SK-N-SH treated with all-trans-retinoic acid at 6 μM for 48 hours (cell line): ENCODE data around the gene C1orf52.

Experiments
- ATAC-seq: fragments of 200-7000 bp; cut with Tn5 transposase; 3 replicates; pipeline ENCODE4 v1.9.1; 2020; ENCODE audit warnings: mild to moderate bottlenecking, moderate library complexity
- ARNTL ChIP-seq: fragments of 450-650 bp; formaldehyde crosslinking; IDR thresholded peaks from 2 replicates; pipeline ENCODE4 v1.5.0; 2020; ENCODE audit warnings: low read depth, mild to moderate bottlenecking, moderate library complexity, borderline replicate concordance
- BACH2 ChIP-seq: fragments of 250-450 bp; sonication (Bioruptor Pico); IDR thresholded peaks from 2 replicates; pipeline ENCODE4 v1.9.0; 2021; ENCODE audit warnings: mild to moderate bottlenecking, borderline replicate concordance
- CSDC2 ChIP-seq: fragments of 250-450 bp; sonication (Bioruptor Pico); IDR thresholded peaks from 2 replicates; pipeline ENCODE4 v1.5.0; 2020; ENCODE audit warnings: mild to moderate bottlenecking, moderate library complexity
- ESRRG ChIP-seq: fragments of 250-450 bp; sonication (Bioruptor Pico); IDR thresholded peaks from 2 replicates; pipeline ENCODE4 v1.6.1; 2021; ENCODE audit warnings: mild to moderate bottlenecking
- ISL1 ChIP-seq: fragments of 250-450 bp; sonication (Bioruptor Pico); IDR thresholded peaks from 2 replicates; pipeline ENCODE4 v2.1.2; 2022; ENCODE audit warnings: mild to moderate bottlenecking, moderate library complexity
- POU6F1 ChIP-seq: fragments of 250-450 bp; sonication (Bioruptor Pico); IDR thresholded peaks from 2 replicates; pipeline ENCODE4 v1.8.0; 2021; ENCODE audit warnings: low read depth, mild to moderate bottlenecking, moderate library complexity, borderline replicate concordance
- PPARA ChIP-seq: fragments of 250-450 bp; sonication (Bioruptor Pico); IDR thresholded peaks from 2 replicates; pipeline ENCODE4 v1.5.0; 2020; ENCODE audit warnings: mild to moderate bottlenecking, borderline replicate concordance
- RARB ChIP-seq: fragments of 250-450 bp; sonication (Bioruptor Pico); IDR thresholded peaks from 2 replicates; pipeline ENCODE4 v1.8.0; 2021; ENCODE audit warnings: mild to moderate bottlenecking, moderate library complexity
- SNAI2 ChIP-seq: fragments of 250-450 bp; sonication (Bioruptor Pico); IDR thresholded peaks from 2 replicates; pipeline ENCODE4 v1.5.0; 2020; ENCODE audit warnings: mild to moderate bottlenecking, moderate library complexity
- TCF4 ChIP-seq: fragments of 250-450 bp; sonication (Bioruptor Pico); IDR thresholded peaks from 2 replicates; pipeline ENCODE4 v1.8.0; 2021; ENCODE audit warnings: mild to moderate bottlenecking, moderate library complexity, borderline replicate concordance
- TOX ChIP-seq: fragments of 250-450 bp; sonication (Bioruptor Pico); IDR thresholded peaks from 2 replicates; pipeline ENCODE4 v1.8.0; 2021; ENCODE audit warnings: mild to moderate bottlenecking, moderate library complexity, borderline replicate concordance
- TSHZ2 ChIP-seq: fragments of 250-450 bp; sonication (Bioruptor Pico); IDR thresholded peaks from 2 replicates; pipeline ENCODE4 v1.5.0; 2020; ENCODE audit warnings: mild to moderate bottlenecking, moderate library complexity
- ZC3H10 ChIP-seq: fragments of 250-450 bp; sonication (Bioruptor Pico); IDR thresholded peaks from 2 replicates; pipeline ENCODE4 v1.5.1; 2021; ENCODE audit warnings: mild to moderate bottlenecking, moderate library complexity
- ZFP3 ChIP-seq: fragments of 250-450 bp; sonication (Bioruptor Pico); IDR thresholded peaks from 2 replicates; pipeline ENCODE4 v1.5.0; 2020; ENCODE audit warnings: mild to moderate bottlenecking, moderate library complexity
- ZFP30 ChIP-seq: fragments of 450-650 bp; formaldehyde crosslinking; IDR thresholded peaks from 2 replicates; pipeline ENCODE4 v1.5.0; 2022; ENCODE audit warnings: mild to moderate bottlenecking, moderate library complexity
- ZNF565 ChIP-seq: fragments of 450-650 bp; formaldehyde crosslinking; conservative IDR thresholded peaks from 2 replicates; pipeline ENCODE4 v1.5.0; 2020; ENCODE audit warnings: low read depth, mild to moderate bottlenecking, moderate library complexity
- ZNF70 ChIP-seq: fragments of 450-650 bp; formaldehyde crosslinking; IDR thresholded peaks from 2 replicates; pipeline ENCODE4 v1.5.0; 2020; ENCODE audit warnings: mild to moderate bottlenecking, moderate library complexity
- ZNF8 ChIP-seq: fragments of 450-650 bp; formaldehyde crosslinking; IDR thresholded peaks from 2 replicates; pipeline ENCODE4 v1.5.0; 2020; ENCODE audit warnings: mild to moderate bottlenecking, moderate library complexity
- TF ChIP-seq, protein P1 (sequence below): fragments of 250-450 bp; sonication (Bioruptor Pico); IDR thresholded peaks from 2 replicates; pipeline ENCODE4 v1.8.0; 2020; ENCODE audit warnings: mild to moderate bottlenecking, moderate library complexity, borderline replicate concordance
- TF ChIP-seq, protein P2 (sequence below): fragments of 250-450 bp; sonication (Bioruptor Pico); IDR thresholded peaks from 2 replicates; pipeline ENCODE4 v1.5.1; 2020; ENCODE audit warnings: low read depth, mild to moderate bottlenecking, moderate library complexity
- TF ChIP-seq, protein P3 (sequence below): fragments of 250-450 bp; sonication (Bioruptor Pico); IDR thresholded peaks from 2 replicates; pipeline ENCODE4 v1.5.1; 2021; ENCODE audit warnings: mild to moderate bottlenecking, moderate library complexity

C1orf52 gene

GRCh38 chr1:85273397-85273796 is 13.9 kb upstream of the C1orf52 start:
- no peak for TF ChIP-seq ZNF70 (CRISPR knock-in tag)
- no peak for TF ChIP-seq TSHZ2 (CRISPR knock-in tag)
- TF ChIP-seq BACH2: no peak
- no peak for TF ChIP-seq ZFP3
- TF ChIP-seq RARB (CRISPR knock-in tag): no peak
- TF ChIP-seq ZNF565 (CRISPR knock-in tag): no peak
- no peak for TF ChIP-seq POU6F1
- TF ChIP-seq PPARA (CRISPR knock-in tag): no peak
- TF ChIP-seq, protein P1, sequence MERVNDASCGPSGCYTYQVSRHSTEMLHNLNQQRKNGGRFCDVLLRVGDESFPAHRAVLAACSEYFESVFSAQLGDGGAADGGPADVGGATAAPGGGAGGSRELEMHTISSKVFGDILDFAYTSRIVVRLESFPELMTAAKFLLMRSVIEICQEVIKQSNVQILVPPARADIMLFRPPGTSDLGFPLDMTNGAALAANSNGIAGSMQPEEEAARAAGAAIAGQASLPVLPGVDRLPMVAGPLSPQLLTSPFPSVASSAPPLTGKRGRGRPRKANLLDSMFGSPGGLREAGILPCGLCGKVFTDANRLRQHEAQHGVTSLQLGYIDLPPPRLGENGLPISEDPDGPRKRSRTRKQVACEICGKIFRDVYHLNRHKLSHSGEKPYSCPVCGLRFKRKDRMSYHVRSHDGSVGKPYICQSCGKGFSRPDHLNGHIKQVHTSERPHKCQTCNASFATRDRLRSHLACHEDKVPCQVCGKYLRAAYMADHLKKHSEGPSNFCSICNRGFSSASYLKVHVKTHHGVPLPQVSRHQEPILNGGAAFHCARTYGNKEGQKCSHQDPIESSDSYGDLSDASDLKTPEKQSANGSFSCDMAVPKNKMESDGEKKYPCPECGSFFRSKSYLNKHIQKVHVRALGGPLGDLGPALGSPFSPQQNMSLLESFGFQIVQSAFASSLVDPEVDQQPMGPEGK: no peak
- no peak for TF ChIP-seq TCF4 (CRISPR knock-in tag)
- TF ChIP-seq, protein P2, sequence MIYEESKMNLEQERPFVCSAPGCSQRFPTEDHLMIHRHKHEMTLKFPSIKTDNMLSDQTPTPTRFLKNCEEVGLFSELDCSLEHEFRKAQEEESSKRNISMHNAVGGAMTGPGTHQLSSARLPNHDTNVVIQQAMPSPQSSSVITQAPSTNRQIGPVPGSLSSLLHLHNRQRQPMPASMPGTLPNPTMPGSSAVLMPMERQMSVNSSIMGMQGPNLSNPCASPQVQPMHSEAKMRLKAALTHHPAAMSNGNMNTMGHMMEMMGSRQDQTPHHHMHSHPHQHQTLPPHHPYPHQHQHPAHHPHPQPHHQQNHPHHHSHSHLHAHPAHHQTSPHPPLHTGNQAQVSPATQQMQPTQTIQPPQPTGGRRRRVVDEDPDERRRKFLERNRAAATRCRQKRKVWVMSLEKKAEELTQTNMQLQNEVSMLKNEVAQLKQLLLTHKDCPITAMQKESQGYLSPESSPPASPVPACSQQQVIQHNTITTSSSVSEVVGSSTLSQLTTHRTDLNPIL (CRISPR knock-in tag): no peak
- TF ChIP-seq ARNTL (CRISPR knock-in tag): no peak
- no peak for TF ChIP-seq TOX (CRISPR knock-in tag)
- no peak for TF ChIP-seq ZFP30 (CRISPR knock-in tag)
- TF ChIP-seq ZC3H10 (CRISPR knock-in tag): no peak
- no peak for TF ChIP-seq SNAI2 (CRISPR knock-in tag)
- ATAC-seq: no peak

DNA sequence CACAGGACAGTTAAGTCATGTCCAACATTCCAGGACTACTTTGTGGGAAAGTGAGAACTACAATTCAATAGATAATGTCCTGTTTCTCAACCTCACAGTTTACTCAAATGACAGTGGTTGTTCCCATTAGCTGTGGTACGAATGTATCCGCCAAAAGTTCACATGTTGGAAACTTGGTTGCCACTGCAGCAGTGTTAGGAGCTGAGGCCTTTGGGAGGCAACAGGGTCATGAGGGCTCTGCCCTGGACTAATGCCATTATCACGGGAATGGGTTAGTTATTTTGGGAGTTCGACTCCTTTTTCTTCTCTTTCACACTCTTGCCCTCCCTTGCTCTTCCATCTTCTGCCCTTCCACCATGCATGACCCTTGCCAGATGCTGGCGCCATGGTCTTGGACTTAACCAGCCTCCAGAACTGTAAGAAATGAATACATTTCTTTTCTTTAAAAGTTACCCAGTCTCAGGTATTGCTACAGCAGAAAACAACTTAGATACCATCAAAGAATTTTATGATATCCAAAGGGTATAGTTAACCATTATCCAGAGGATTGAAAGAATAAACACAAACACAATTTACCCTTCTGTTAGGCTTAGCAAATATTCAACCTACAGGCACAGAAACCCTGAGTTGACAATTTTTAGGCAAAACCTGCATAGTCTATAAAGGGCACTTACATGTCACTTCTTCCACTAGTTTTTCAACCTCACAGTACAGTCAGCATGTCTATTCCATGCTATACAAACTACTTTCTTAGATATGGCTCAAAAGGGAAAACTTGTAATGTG is 9.5 kb upstream of the C1orf52 start:
- ATAC-seq: no peak
- TF ChIP-seq ARNTL (CRISPR knock-in tag) (no peak), POU6F1 (no peak), TOX (CRISPR knock-in tag) (no peak), TCF4 (CRISPR knock-in tag) (no peak), PPARA (CRISPR knock-in tag) (no peak)
- TF ChIP-seq, protein P1: no peak

DNA sequence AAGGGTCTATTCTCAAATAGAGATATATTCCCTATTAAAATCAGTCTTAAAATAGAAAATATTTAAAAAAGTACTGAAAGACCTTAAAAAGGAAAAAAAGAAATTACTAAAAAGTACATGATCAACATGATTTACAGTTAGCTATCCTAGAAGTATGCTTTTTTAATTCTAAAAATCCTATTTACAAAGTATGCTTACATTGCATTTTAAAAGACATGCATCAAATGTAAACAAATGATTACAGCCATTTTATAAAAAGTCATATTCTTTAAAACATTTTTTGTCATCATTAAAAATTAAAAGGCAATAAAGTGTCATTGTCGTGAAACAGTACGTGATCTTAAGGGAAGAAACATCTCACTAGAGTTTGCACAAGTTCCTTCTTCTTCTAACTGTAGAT is 7.9 kb upstream of the C1orf52 start:
- TF ChIP-seq ZFP3: no peak
- TF ChIP-seq CSDC2 (CRISPR knock-in tag): no peak
- TF ChIP-seq TOX (CRISPR knock-in tag): no peak
- no peak for TF ChIP-seq TSHZ2 (CRISPR knock-in tag)
- no peak for TF ChIP-seq TCF4 (CRISPR knock-in tag)
- no peak for TF ChIP-seq ZNF70 (CRISPR knock-in tag)
- TF ChIP-seq ESRRG (CRISPR knock-in tag): no peak
- TF ChIP-seq ISL1 (CRISPR knock-in tag): no peak
- no peak for TF ChIP-seq ZNF8
- TF ChIP-seq, protein P3, sequence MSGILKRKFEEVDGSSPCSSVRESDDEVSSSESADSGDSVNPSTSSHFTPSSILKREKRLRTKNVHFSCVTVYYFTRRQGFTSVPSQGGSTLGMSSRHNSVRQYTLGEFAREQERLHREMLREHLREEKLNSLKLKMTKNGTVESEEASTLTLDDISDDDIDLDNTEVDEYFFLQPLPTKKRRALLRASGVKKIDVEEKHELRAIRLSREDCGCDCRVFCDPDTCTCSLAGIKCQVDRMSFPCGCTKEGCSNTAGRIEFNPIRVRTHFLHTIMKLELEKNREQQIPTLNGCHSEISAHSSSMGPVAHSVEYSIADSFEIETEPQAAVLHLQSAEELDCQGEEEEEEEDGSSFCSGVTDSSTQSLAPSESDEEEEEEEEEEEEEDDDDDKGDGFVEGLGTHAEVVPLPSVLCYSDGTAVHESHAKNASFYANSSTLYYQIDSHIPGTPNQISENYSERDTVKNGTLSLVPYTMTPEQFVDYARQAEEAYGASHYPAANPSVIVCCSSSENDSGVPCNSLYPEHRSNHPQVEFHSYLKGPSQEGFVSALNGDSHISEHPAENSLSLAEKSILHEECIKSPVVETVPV (CRISPR knock-in tag): no peak
- no peak for TF ChIP-seq ZFP30 (CRISPR knock-in tag)
- ATAC-seq: no peak
